GM23248 (cell line): ENCODE measurements around the gene CACNG4. TPM values are rescaled to one million over a fixed set of nuclear protein-coding genes. Genes with fewer than 3 reads are reported as not detected.

ENCODE experiments used
- DNase-seq: peaks from one replicate; pipeline ENCODE4 v3.0.0-alpha.2; 2015
- H2AFZ ChIP-seq: fragments of 200-600 bp; sonication (generic); 2 replicates; pipeline ENCODE4 v1.6.1; 2016; ENCODE audit warnings: antibody characterized with exemption
- H3F3A ChIP-seq: fragments of 200-600 bp; sonication (generic); 2 replicates; pipeline ENCODE4 v1.6.1; 2016; ENCODE audit warnings: mild to moderate bottlenecking, antibody characterized with exemption, mixed run types; ENCODE audit not compliant: insufficient read depth
- H3K27ac ChIP-seq: fragments of 200-600 bp; sonication (generic); 2 replicates; pipeline ENCODE4 v1.5.1; 2016; ENCODE audit warnings: mild to moderate bottlenecking
- H3K27me3 ChIP-seq: fragments of 200-600 bp; sonication (generic); replicated peaks from 2 replicates; pipeline ENCODE4 v1.6.1; 2016; ENCODE audit warnings: mild to moderate bottlenecking; ENCODE audit not compliant: insufficient read depth
- H3K36me3 ChIP-seq: fragments of 200-600 bp; sonication (generic); 2 replicates; pipeline ENCODE4 v1.6.1; 2016; ENCODE audit warnings: low read depth, mild to moderate bottlenecking
- H3K4me1 ChIP-seq: fragments of 200-600 bp; sonication (generic); 2 replicates; pipeline ENCODE4 v1.6.1; 2016; ENCODE audit warnings: mild to moderate bottlenecking; ENCODE audit not compliant: insufficient read depth
- H3K4me2 ChIP-seq: fragments of 200-600 bp; sonication (generic); one replicate; pipeline ENCODE4 v1.6.1; 2016; ENCODE audit warnings: mild to moderate bottlenecking; ENCODE audit not compliant: unreplicated experiment
- H3K4me3 ChIP-seq: fragments of 200-600 bp; sonication (generic); 2 replicates; pipeline ENCODE4 v1.5.1; 2016; ENCODE audit warnings: mild to moderate bottlenecking
- H3K79me2 ChIP-seq: fragments of 200-600 bp; sonication (generic); 2 replicates; pipeline ENCODE4 v1.6.1; 2016; ENCODE audit warnings: mild to moderate bottlenecking; ENCODE audit not compliant: insufficient read depth
- H3K9ac ChIP-seq: fragments of 200-600 bp; sonication (generic); 2 replicates; pipeline ENCODE4 v1.6.1; 2016; ENCODE audit warnings: mild to moderate bottlenecking
- H3K9me2 ChIP-seq: fragments of 200-600 bp; sonication (generic); 2 replicates; pipeline ENCODE4 v1.6.1; 2016; ENCODE audit warnings: mixed run types, mild to moderate bottlenecking, moderate library complexity; ENCODE audit not compliant: insufficient read depth
- H3K9me3 ChIP-seq: fragments of 200-600 bp; sonication (generic); one replicate; pipeline ENCODE4 v1.6.1; 2017; ENCODE audit warnings: low read depth
- H4K20me1 ChIP-seq: fragments of 200-600 bp; sonication (generic); 2 replicates; pipeline ENCODE4 v1.6.0; 2016; ENCODE audit not compliant: insufficient read depth
- EZH2 ChIP-seq: fragments of 200-600 bp; sonication (generic); IDR thresholded peaks from 2 replicates; pipeline ENCODE4 v1.6.1; 2018; ENCODE audit warnings: antibody characterized with exemption, mild to moderate bottlenecking; ENCODE audit not compliant: insufficient read depth, poor library complexity, severe bottlenecking
- EZH2phosphoT487 ChIP-seq: fragments of 200-600 bp; sonication (generic); IDR thresholded peaks from 2 replicates; pipeline ENCODE4 v1.6.1; 2018; ENCODE audit warnings: antibody characterized with exemption, moderate library complexity, mild to moderate bottlenecking, low read depth; ENCODE audit not compliant: insufficient read depth
- WGBS, 2 experiments: methylation state at CpG; one replicate each; pipeline ENCODE4 v1.1.6; 2015 to 2017; ENCODE audit warnings: low lambda C conversion rate in 2 of 2, low coverage in 1 of 2; ENCODE audit errors: missing lambda C conversion rate in 2 of 2; 5-methylcytosine and 5-hydroxymethylcytosine counted together
- in situ Hi-C: fragments of 300-500 bp; cut with MboI; formaldehyde crosslinking; loops from 2 replicates; pipeline ENCODE4 v1.15.0; 2020
- polyA plus RNA-seq: library from polyadenylated mRNA; unstranded; fragments of >200 nt; fragmentation: Nextera tagmentation; extraction: Ambion mirVana; gene quantifications from 2 replicates; pipeline ENCODE4 v1.2.1, GENCODE V29; 2016
- total RNA-seq: library from RNA; depleted of rRNA; stranded (reverse); fragments of >200 nt; shearing (Covaris generic); gene quantifications from 2 replicates; pipeline ENCODE4 v1.2.3, GENCODE V29; 2014

CACNG4 gene
- total and polyA plus RNA-seq, 2 experiments from 2014 or later = not detected

GRCh38 chr17:67051155-67051538, 86.6 kb downstream of the CACNG4 start:
- no peak overlapping the region for H2AFZ ChIP-seq
- no peak for DNase-seq
- no peaks in the 10 kb centered on the region for H3K36me3 ChIP-seq
- no peaks in the 10 kb centered on the region for H3K79me2 ChIP-seq
- WGBS, 2 experiments = 8 to 20% methylated on average over 4 of the region's 4 CpGs
- H3K27ac ChIP-seq = no peak overlapping the region
- TF ChIP-seq EZH2phosphoT487 (no peak), EZH2 (no peak)
- H3K4me3 ChIP-seq = no peak overlapping the region
- H3K9me3 ChIP-seq = peaks cover 5% of the 10 kb centered on the region
- no peak overlapping the region for H3K4me2 ChIP-seq
- peaks cover 3% of the 10 kb centered on the region; the same call in 1 of the 2 replicates for H3K27me3 ChIP-seq
- H3K4me1 ChIP-seq = no peaks in the 10 kb centered on the region
- no peaks in the 10 kb centered on the region for H3F3A ChIP-seq
- H3K9me2 ChIP-seq = no peaks in the 10 kb centered on the region
- H3K9ac ChIP-seq = no peak overlapping the region
- in situ Hi-C loops = no loop called here
- H4K20me1 ChIP-seq = no peaks in the 10 kb centered on the region

- WGBS, 2 experiments = 59 to 66% methylated on average over 5 of the region's 5 CpGs
- no peaks in the 10 kb centered on the region for H3K4me1 ChIP-seq
- no peak overlapping the region for H2AFZ ChIP-seq
- no peak for DNase-seq
- no peak overlapping the region for H3K27ac ChIP-seq
- H3K4me3 ChIP-seq = no peak overlapping the region
- H3K9me2 ChIP-seq = no peaks in the 10 kb centered on the region
- in situ Hi-C loops = no loop called here
- no peaks in the 10 kb centered on the region for H3F3A ChIP-seq
- peaks cover 3% of the 10 kb centered on the region; the same call in 1 of the 2 replicates for H3K27me3 ChIP-seq
- H3K79me2 ChIP-seq = no peaks in the 10 kb centered on the region
- peaks cover 5% of the 10 kb centered on the region for H3K9me3 ChIP-seq
- H4K20me1 ChIP-seq = no peaks in the 10 kb centered on the region
- no peaks in the 10 kb centered on the region for H3K36me3 ChIP-seq
- H3K9ac ChIP-seq = no peak overlapping the region
- H3K4me2 ChIP-seq = no peak overlapping the region
- TF ChIP-seq EZH2phosphoT487 (no peak), EZH2 (no peak)
Measured at GRCh38 chr17:67051837-67052236, 87.3 kb downstream of the CACNG4 start.

GRCh38 chr17:67052720-67053437, 88.4 kb downstream of the CACNG4 start:
- Histone ChIP-seq H4K20me1 (no peaks in the 10 kb centered on the region), H3K79me2 (no peaks in the 10 kb centered on the region), H3F3A (no peaks in the 10 kb centered on the region), H3K4me1 (no peaks in the 10 kb centered on the region), H3K36me3 (no peaks in the 10 kb centered on the region), H3K9me3 (peaks cover 5% of the 10 kb centered on the region), H3K27ac (no peak overlapping the region), H3K4me2 (no peak overlapping the region), H3K9me2 (no peaks in the 10 kb centered on the region), H3K9ac (no peak overlapping the region), H2AFZ (no peak overlapping the region), H3K4me3 (no peak overlapping the region), H3K27me3 (peaks cover 3% of the 10 kb centered on the region; the same call in 1 of the 2 replicates)
- no peak for TF ChIP-seq EZH2phosphoT487
- DNase-seq = no peak
- 58 to 64% methylated on average over 9 of the region's 9 CpGs for WGBS, 2 experiments
- in situ Hi-C loops = no loop called here

DNA sequence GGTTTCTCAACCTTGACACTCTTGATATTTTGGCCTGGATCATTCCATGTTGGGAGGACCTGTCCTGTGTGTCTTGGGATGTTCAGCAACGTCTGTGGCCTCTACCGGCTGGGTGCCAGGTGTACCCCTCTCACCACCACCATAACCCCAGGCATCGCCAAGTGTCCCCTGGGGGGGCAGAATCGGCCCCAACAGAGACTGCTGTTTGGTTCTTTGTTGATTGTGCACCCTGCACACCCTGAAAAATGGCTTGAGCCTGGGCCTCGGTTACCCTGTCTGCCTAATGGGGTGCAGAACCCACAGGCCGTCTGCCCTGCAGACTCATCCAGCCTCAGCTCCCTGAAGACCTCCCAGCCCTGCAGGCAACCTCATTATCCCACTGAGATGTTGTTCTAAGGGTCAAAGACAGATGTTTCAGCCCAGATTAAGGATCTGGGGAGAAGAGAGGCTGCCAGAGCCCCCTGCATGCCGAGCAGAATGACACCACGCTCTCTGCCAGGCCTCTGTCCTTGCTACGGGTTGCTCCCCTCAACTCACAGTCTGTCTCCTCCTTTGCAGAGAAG, 89.0 kb downstream of the CACNG4 start:
- Histone ChIP-seq H3K9me3 (peaks cover 2% of the 10 kb centered on the region), H3K27ac (no peak overlapping the region), H4K20me1 (no peaks in the 10 kb centered on the region), H3K9ac (no peak overlapping the region), H2AFZ (no peak overlapping the region), H3K9me2 (no peaks in the 10 kb centered on the region), H3K4me3 (no peak overlapping the region), H3K79me2 (no peaks in the 10 kb centered on the region), H3K36me3 (no peaks in the 10 kb centered on the region), H3K4me2 (no peak overlapping the region), H3K27me3 (peaks cover 3% of the 10 kb centered on the region; the same call in 1 of the 2 replicates), H3F3A (no peaks in the 10 kb centered on the region), H3K4me1 (no peaks in the 10 kb centered on the region)
- in situ Hi-C loops = no loop called here
- DNase-seq = no peak
- TF ChIP-seq EZH2 (no peak), EZH2phosphoT487 (no peak)
- 55 to 65% methylated on average over 8 to 9 of the region's 9 CpGs for WGBS, 2 experiments
